Measurements from ENCODE around the gene CLCN2. TPM values are rescaled to one million over a fixed set of nuclear protein-coding genes. Genes with fewer than 3 reads are reported as not detected.
"Not testable (repeated sequence)": the region's sequence is repeated elsewhere in the genome, so short reads cannot be mapped to it uniquely, and the experiment has no call there.

CLCN2 gene
- total and polyA plus RNA-seq, 2 experiments from 2014 or later: 1.2 to 1.3 TPM

DNA sequence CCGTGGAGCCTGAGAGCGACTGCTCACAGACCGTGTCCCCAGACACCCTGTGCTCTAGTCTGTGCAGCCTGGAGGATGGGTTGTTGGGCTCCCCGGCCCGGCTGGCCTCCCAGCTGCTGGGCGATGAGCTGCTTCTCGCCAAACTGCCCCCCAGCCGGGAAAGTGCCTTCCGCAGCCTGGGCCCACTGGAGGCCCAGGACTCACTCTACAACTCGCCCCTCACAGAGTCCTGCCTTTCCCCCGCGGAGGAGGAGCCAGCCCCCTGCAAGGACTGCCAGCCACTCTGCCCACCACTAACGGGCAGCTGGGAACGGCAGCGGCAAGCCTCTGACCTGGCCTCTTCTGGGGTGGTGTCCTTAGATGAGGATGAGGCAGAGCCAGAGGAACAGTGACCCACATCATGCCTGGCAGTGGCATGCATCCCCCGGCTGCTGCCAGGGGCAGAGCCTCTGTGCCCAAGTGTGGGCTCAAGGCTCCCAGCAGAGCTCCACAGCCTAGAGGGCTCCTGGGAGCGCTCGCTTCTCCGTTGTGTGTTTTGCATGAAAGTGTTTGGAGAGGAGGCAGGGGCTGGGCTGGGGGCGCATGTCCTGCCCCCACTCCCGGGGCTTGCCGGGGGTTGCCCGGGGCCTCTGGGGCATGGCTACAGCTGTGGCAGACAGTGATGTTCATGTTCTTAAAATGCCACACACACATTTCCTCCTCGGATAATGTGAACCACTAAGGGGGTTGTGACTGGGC is 16.7 kb downstream of the CLCN2 start:
- Histone ChIP-seq H3K4me2 (ENCODE audit: unreplicated experiment) (no peak overlapping the region), H3K9me3 (ENCODE audit: low read depth) (no peaks in the 10 kb centered on the region), H3K27me3 (replicated peaks; ENCODE audit: insufficient read depth) (no peaks in the 10 kb centered on the region), H2AFZ (no peak overlapping the region), H3K36me3 (ENCODE audit: low read depth) (no peaks in the 10 kb centered on the region), H3F3A (ENCODE audit: insufficient read depth) (peaks cover 7% of the 10 kb centered on the region; the same call in 1 of the 2 replicates), H3K4me3 (no peak overlapping the region), H3K9me2 (ENCODE audit: insufficient read depth) (no peaks in the 10 kb centered on the region), H4K20me1 (ENCODE audit: insufficient read depth) (no peaks in the 10 kb centered on the region), H3K79me2 (ENCODE audit: insufficient read depth) (peaks cover 12% of the 10 kb centered on the region), H3K27ac (no peak overlapping the region), H3K9ac (no peak overlapping the region), H3K4me1 (ENCODE audit: insufficient read depth) (peaks cover 17% of the 10 kb centered on the region)
- WGBS, 2 experiments (ENCODE audit: low coverage in 1 of 2, low lambda C conversion rate in 2 of 2, missing lambda C conversion rate in 2 of 2): 72% methylated on average over 18 to 23 of the region's 24 CpGs
- DNase-seq: no peak
- TF ChIP-seq EZH2phosphoT487 (IDR thresholded peaks at IDR 0.05; ENCODE audit: insufficient read depth, low read depth) (no peak), EZH2 (IDR thresholded peaks at IDR 0.05; ENCODE audit: insufficient read depth, poor library complexity, severe bottlenecking) (no peak)
- in situ Hi-C loops (cut with MboI): no loop called here

DNA sequence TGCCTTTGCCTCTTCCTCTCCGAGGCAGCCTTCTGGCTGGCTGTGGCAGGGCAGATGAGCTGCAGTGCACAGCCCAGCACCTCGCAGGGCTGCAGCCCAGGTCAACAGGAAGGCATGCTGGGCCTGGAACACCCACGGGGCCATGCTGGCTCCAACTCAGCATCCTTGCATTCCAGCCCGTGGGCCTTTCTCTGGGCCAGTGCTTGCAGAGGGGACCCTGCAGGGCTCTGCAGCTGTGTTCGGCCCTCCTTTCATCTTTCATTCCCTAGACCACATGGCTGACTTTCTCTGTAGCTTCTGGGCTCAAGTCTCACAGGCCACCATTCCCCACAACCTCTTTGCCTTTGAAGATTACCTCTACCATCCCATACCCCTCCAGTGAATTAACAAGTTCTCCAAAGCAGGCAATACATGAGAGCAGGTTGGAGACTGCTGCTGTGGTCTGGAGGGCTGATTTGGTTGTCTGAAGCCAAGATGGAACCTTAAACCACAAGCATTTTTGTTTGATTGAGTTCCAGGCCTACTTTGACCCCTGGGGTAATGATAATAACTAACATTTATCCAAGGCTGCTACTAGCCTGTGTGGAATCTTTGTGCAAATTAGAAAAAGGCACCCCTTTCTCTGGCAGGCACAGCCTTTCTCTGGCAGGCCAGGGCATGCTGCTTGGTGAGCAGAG is 18.1 kb downstream of the CLCN2 start:
- 72 to 79% methylated on average over 5 of the region's 5 CpGs for WGBS, 2 experiments (ENCODE audit: low coverage in 1 of 2, low lambda C conversion rate in 2 of 2, missing lambda C conversion rate in 2 of 2)
- no peak for DNase-seq
- H3K4me1 ChIP-seq (ENCODE audit: insufficient read depth): peaks cover 25% of the 10 kb centered on the region
- no peak overlapping the region for H3K4me3 ChIP-seq
- in situ Hi-C loops (cut with MboI): no loop called here
- H3K27ac ChIP-seq: no peak overlapping the region
- no peak overlapping the region for H3K4me2 ChIP-seq (ENCODE audit: unreplicated experiment)
- no peaks in the 10 kb centered on the region for H3K36me3 ChIP-seq (ENCODE audit: low read depth)
- no peak overlapping the region for H2AFZ ChIP-seq
- peaks cover 26% of the 10 kb centered on the region for H3K79me2 ChIP-seq (ENCODE audit: insufficient read depth)
- H4K20me1 ChIP-seq (ENCODE audit: insufficient read depth): no peaks in the 10 kb centered on the region
- H3K9ac ChIP-seq: no peak overlapping the region
- H3K9me3 ChIP-seq (ENCODE audit: low read depth): no peaks in the 10 kb centered on the region
- H3K9me2 ChIP-seq (ENCODE audit: insufficient read depth): no peaks in the 10 kb centered on the region
- H3K27me3 ChIP-seq (replicated peaks; ENCODE audit: insufficient read depth): no peaks in the 10 kb centered on the region
- H3F3A ChIP-seq (ENCODE audit: insufficient read depth): peaks cover 7% of the 10 kb centered on the region; the same call in 1 of the 2 replicates
- TF ChIP-seq EZH2 (IDR thresholded peaks at IDR 0.05; ENCODE audit: insufficient read depth, poor library complexity, severe bottlenecking): no peak
- no peak for TF ChIP-seq EZH2phosphoT487 (IDR thresholded peaks at IDR 0.05; ENCODE audit: insufficient read depth, low read depth)

DNA sequence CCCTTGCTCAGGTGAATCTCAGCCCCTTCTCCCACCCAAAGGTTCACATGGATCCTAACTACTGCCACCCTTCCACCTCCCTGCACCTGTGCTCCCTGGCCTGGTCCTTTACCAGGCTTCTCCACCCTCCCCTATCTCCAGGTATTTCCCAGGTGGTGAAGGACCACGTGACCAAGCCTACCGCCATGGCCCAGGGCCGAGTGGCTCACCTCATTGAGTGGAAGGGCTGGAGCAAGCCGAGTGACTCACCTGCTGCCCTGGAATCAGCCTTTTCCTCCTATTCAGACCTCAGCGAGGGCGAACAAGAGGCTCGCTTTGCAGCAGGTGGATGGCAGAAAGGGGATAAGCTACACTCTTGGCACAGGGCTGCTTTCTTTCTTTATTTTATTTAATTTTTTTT is 19.5 kb downstream of the CLCN2 start:
- DNase-seq: no peak
- TF ChIP-seq EZH2phosphoT487 (IDR thresholded peaks at IDR 0.05; ENCODE audit: insufficient read depth, low read depth): no peak
- no peak for TF ChIP-seq EZH2 (IDR thresholded peaks at IDR 0.05; ENCODE audit: insufficient read depth, poor library complexity, severe bottlenecking)
- no peak overlapping the region for H3K27ac ChIP-seq
- WGBS, 2 experiments (ENCODE audit: low coverage in 1 of 2, low lambda C conversion rate in 2 of 2, missing lambda C conversion rate in 2 of 2): 87 to 95% methylated on average over 7 of the region's 7 CpGs
- no peaks in the 10 kb centered on the region for H3K36me3 ChIP-seq (ENCODE audit: low read depth)
- no peak overlapping the region for H3K4me2 ChIP-seq (ENCODE audit: unreplicated experiment)
- peaks cover 15% of the 10 kb centered on the region for H3F3A ChIP-seq (ENCODE audit: insufficient read depth)
- peaks cover 39% of the 10 kb centered on the region for H3K79me2 ChIP-seq (ENCODE audit: insufficient read depth)
- H3K4me1 ChIP-seq (ENCODE audit: insufficient read depth): peaks cover 39% of the 10 kb centered on the region
- H3K27me3 ChIP-seq (replicated peaks; ENCODE audit: insufficient read depth): no peaks in the 10 kb centered on the region
- no peak overlapping the region for H2AFZ ChIP-seq
- no peak overlapping the region for H3K9ac ChIP-seq
- H4K20me1 ChIP-seq (ENCODE audit: insufficient read depth): no peaks in the 10 kb centered on the region
- in situ Hi-C loops (cut with MboI): no loop called here
- no peaks in the 10 kb centered on the region for H3K9me2 ChIP-seq (ENCODE audit: insufficient read depth)
- no peak overlapping the region for H3K4me3 ChIP-seq
- no peaks in the 10 kb centered on the region for H3K9me3 ChIP-seq (ENCODE audit: low read depth)

DNA sequence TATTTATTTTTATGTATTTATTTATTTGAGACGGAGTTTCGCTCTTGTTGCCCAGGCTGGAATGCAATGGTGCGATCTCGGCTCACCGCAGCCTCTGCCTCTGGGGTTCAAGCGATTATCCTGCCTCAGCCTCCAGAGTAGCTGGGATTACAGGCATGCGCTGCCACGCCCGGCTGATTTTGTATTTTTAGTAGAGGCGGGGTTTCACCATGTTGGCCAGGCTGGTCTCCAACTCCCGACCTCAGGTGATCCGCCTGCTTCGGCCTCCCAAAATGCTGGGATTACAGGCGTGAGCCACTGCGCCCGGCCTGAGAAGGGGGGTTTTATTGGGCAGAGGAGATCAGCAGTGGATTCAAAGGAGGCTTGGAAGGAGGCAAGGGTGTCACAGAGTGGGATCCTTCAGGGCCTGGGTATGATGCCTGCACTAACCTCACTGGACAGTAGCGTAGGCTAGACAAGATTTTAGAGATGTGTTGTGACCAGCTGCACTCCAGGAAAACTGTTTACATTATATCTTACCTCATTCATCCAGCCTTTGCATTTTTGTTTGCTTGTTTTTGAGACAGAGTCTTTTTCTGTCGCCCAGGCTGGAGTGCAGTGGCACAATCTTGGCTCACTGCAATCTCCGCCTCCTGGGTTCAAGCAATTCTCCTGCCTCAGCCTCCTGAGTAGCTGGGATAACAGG is 21.8 kb downstream of the CLCN2 start:
- in situ Hi-C loops (cut with MboI); H3K4me3 ChIP-seq: not testable (repeated sequence)

More for the DNA sequence above, 21.8 kb downstream of the CLCN2 start:
- not testable (repeated sequence) for DNase-seq; H3K27me3 ChIP-seq (replicated peaks; ENCODE audit: insufficient read depth); H3K9me2 ChIP-seq (ENCODE audit: insufficient read depth); H2AFZ ChIP-seq; H3K4me2 ChIP-seq (ENCODE audit: unreplicated experiment); H3K36me3 ChIP-seq (ENCODE audit: low read depth); H4K20me1 ChIP-seq (ENCODE audit: insufficient read depth); H3K27ac ChIP-seq; H3K9ac ChIP-seq; H3K9me3 ChIP-seq (ENCODE audit: low read depth)
- peaks cover 46% of the 10 kb centered on the region for H3K79me2 ChIP-seq (ENCODE audit: insufficient read depth)
- H3K4me1 ChIP-seq (ENCODE audit: insufficient read depth): peaks cover 45% of the 10 kb centered on the region
- peaks cover 31% of the 10 kb centered on the region for H3F3A ChIP-seq (ENCODE audit: insufficient read depth)
- WGBS, 2 experiments (ENCODE audit: low coverage in 1 of 2, low lambda C conversion rate in 2 of 2, missing lambda C conversion rate in 2 of 2): 94 to 95% methylated on average over 19 of the region's 19 CpGs

All from GM23248 (cell line).